Natural killer cell (primary cell): ENCODE data around the gene ZFR. TPM values are rescaled to one million over a fixed set of nuclear protein-coding genes. Genes with fewer than 3 reads are reported as not detected.
"Not testable (repeated sequence)": the region's sequence is repeated elsewhere in the genome, so short reads cannot be mapped to it uniquely, and the experiment has no call there.

Experiments used
- ATAC-seq, 3 donors: fragments of 150-1000 bp in 2 of 3; fragments of 200-7000 bp in 1 of 3; cut with Tn5 transposase; 1 replicate in 1 of 3; 2 replicates in 2 of 3; pipeline ENCODE4 v1.10.0; 2021; ENCODE audit warnings: mild to moderate bottlenecking in 2 of 3, moderate library complexity in 2 of 3
- DNase-seq, 2 donors: peaks; one replicate each; pipeline versions ENCODE4 v3.0.0 to v3.0.0-alpha.2; 2013 to 2021; ENCODE audit warnings: mixed read lengths in 1 of 2
- H3K27ac ChIP-seq: one replicate; pipeline ENCODE4 v1.5.1; 2013; ENCODE audit warnings: mild to moderate bottlenecking, low read length
- H3K27me3 ChIP-seq: one replicate; pipeline ENCODE4 v1.6.1; 2013; ENCODE audit warnings: low read length; ENCODE audit not compliant: control insufficient read depth, insufficient read depth
- H3K36me3 ChIP-seq: one replicate; pipeline ENCODE4 v1.6.1; 2013; ENCODE audit warnings: low read length; ENCODE audit not compliant: control insufficient read depth, insufficient read depth
- H3K4me1 ChIP-seq: one replicate; pipeline ENCODE4 v1.6.1; 2013; ENCODE audit warnings: low read length; ENCODE audit not compliant: control insufficient read depth, insufficient read depth
- H3K4me3 ChIP-seq: one replicate; pipeline ENCODE4 v1.5.1; 2013; ENCODE audit warnings: low read length
- H3K9me3 ChIP-seq: one replicate; pipeline ENCODE4 v1.6.1; 2013; ENCODE audit warnings: low read length; ENCODE audit not compliant: control insufficient read depth, insufficient read depth
- H3K27ac Mint-ChIP-seq, 2 donors: one replicate each; pipeline ENCODE4 v1.8.0; 2022; ENCODE audit warnings: mild to moderate bottlenecking in 2 of 2, mixed read lengths in 2 of 2, moderate library complexity in 1 of 2
- H3K27me3 Mint-ChIP-seq, 2 donors: one replicate each; pipeline ENCODE4 v1.8.0; 2022; ENCODE audit warnings: low read depth in 2 of 2, mixed read lengths in 2 of 2
- H3K36me3 Mint-ChIP-seq: one replicate; pipeline ENCODE4 v1.8.0; 2022; ENCODE audit warnings: mixed read lengths
- H3K4me1 Mint-ChIP-seq, 2 donors: one replicate each; pipeline ENCODE4 v1.8.0; 2022; ENCODE audit warnings: mixed read lengths in 2 of 2
- H3K4me3 Mint-ChIP-seq: one replicate; pipeline ENCODE4 v1.8.0; 2022; ENCODE audit warnings: mild to moderate bottlenecking, moderate library complexity, mixed read lengths
- H3K9me3 Mint-ChIP-seq, 2 donors: one replicate each; pipeline ENCODE4 v1.8.0; 2022; ENCODE audit warnings: mixed read lengths in 2 of 2
- WGBS: methylation state at CpG from one replicate; pipeline ENCODE4 v1.1.7; 2013; ENCODE audit warnings: missing lambda C conversion rate; ENCODE audit not compliant: insufficient coverage; 5-methylcytosine and 5-hydroxymethylcytosine counted together
- intact Hi-C: fragments of 100-400 bp; cut with micrococcal nuclease; formaldehyde crosslinking; loops from one replicate; pipeline ENCODE4 v1.14.2; 2022
- total RNA-seq, 4 donors: library from RNA; stranded (reverse); fragments of 120-200 nt in 1 of 4; gene quantifications; one replicate each; pipeline versions ENCODE4 v1.2.3 to v1.2.4, GENCODE V29; 2013 to 2022
- TF ChIP-seq, protein P1 (sequence below): fragments of 200-600 bp; IDR thresholded peaks from one replicate; pipeline ENCODE4 v1.8.0; 2022; ENCODE audit warnings: antibody characterized with exemption

ZFR gene
- total RNA-seq, 3 donors from 2014 or later (not counting 1 experiment from before 2014, with no cell fraction given) = 62.7 to 70.8 (median 62.7) TPM

DNA sequence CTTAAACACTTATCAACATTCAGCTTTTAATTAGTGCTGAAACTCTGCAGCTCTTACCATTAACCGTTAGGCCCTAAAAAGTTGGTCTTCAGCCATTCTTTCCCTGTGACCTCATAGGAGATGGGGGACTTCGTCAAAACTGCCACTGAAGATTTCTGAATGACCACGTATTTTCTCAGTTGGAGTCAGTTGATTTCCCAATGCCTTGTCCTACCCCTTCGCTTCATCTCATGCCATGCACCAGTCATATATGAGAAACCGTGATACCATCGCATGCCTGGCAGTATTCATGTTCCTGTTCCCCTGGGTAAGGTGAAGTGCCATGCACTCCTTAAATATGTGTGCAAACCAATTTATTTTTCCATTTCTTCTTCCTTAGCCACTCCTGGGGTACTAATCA, 10.8 kb upstream of the ZFR start:
- TF ChIP-seq, protein P1, sequence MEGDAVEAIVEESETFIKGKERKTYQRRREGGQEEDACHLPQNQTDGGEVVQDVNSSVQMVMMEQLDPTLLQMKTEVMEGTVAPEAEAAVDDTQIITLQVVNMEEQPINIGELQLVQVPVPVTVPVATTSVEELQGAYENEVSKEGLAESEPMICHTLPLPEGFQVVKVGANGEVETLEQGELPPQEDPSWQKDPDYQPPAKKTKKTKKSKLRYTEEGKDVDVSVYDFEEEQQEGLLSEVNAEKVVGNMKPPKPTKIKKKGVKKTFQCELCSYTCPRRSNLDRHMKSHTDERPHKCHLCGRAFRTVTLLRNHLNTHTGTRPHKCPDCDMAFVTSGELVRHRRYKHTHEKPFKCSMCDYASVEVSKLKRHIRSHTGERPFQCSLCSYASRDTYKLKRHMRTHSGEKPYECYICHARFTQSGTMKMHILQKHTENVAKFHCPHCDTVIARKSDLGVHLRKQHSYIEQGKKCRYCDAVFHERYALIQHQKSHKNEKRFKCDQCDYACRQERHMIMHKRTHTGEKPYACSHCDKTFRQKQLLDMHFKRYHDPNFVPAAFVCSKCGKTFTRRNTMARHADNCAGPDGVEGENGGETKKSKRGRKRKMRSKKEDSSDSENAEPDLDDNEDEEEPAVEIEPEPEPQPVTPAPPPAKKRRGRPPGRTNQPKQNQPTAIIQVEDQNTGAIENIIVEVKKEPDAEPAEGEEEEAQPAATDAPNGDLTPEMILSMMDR = no peak
- Mint-ChIP-seq H3K4me3 (no peak overlapping the region), H3K4me1 (no peaks in the 10 kb centered on the region), H3K27me3 (peaks cover 0 to 17% of the 10 kb centered on the region in 2 donors), H3K27ac (no peak overlapping the region), H3K9me3 (no peaks in the 10 kb centered on the region), H3K36me3 (no peaks in the 10 kb centered on the region)
- Histone ChIP-seq H3K27ac (no peak overlapping the region), H3K36me3 (no peaks in the 10 kb centered on the region), H3K27me3 (no peaks in the 10 kb centered on the region), H3K4me1 (no peaks in the 10 kb centered on the region), H3K9me3 (no peaks in the 10 kb centered on the region), H3K4me3 (no peak overlapping the region)
- 93% methylated on average over 6 of the region's 6 CpGs for WGBS
- DNase-seq (no peak), ATAC-seq (no peak)
- intact Hi-C loops = no loop called here

DNA sequence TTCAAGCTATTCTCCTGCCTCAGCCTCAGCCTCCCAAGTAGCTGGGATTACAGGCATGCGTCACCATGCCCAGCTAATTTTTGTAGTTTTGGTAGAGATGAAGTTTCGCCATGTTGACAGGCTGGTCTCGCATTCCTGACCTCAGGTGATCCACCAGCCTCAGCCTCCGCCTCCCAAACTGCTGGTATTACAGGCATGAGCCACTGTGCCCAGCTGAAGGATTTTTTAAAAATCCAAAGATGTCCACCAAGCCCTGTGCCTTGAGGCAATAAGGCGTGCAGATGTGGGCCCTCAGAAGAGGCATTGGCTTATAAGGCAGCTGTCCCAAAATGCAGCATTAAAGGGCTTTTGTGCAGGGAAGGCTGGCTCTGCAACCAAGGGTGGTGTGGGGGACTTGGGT, 10.3 kb upstream of the ZFR start:
- no peak overlapping the region for H3K27ac Mint-ChIP-seq
- H3K9me3 Mint-ChIP-seq = no peaks in the 10 kb centered on the region
- H3K27me3 Mint-ChIP-seq = peaks cover 0 to 19% of the 10 kb centered on the region in 2 donors
- H3K4me3 ChIP-seq = no peak overlapping the region
- ATAC-seq = no peak
- H3K36me3 Mint-ChIP-seq = no peaks in the 10 kb centered on the region
- DNase-seq = no peak
- no peaks in the 10 kb centered on the region for H3K9me3 ChIP-seq
- WGBS = 96% methylated on average over 5 of the region's 5 CpGs
- no peaks in the 10 kb centered on the region for H3K4me1 ChIP-seq
- H3K27ac ChIP-seq = no peak overlapping the region
- TF ChIP-seq, protein P1 = no peak
- no peak overlapping the region for H3K4me3 Mint-ChIP-seq
- no peaks in the 10 kb centered on the region for H3K27me3 ChIP-seq
- H3K4me1 Mint-ChIP-seq = no peaks in the 10 kb centered on the region
- intact Hi-C loops = no loop called here
- H3K36me3 ChIP-seq = no peaks in the 10 kb centered on the region

DNA sequence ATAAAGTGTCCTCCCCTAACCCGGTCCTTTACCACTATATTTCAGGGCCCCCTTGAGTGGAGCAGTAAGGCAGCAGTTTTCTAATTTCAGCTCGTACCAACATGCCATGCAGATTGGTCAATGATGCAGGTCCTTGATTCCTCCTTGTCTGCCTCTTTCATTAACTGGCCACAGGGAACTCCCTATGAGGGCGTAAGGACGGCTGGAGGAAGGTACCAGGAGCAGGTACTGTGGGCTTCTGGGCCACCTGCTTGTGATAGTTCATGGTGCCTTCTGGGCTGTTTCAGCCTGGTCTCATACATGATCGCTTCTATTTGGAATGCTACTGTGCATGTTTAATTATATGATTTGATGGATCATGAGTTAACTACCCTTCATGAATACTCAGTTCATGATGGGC, 9.4 kb upstream of the ZFR start:
- Histone ChIP-seq H3K27ac (no peak overlapping the region), H3K36me3 (no peaks in the 10 kb centered on the region), H3K9me3 (no peaks in the 10 kb centered on the region), H3K27me3 (no peaks in the 10 kb centered on the region), H3K4me1 (no peaks in the 10 kb centered on the region), H3K4me3 (no peak overlapping the region)
- Mint-ChIP-seq H3K36me3 (no peaks in the 10 kb centered on the region), H3K27me3 (peaks cover 0 to 19% of the 10 kb centered on the region in 2 donors), H3K4me1 (no peaks in the 10 kb centered on the region), H3K27ac (no peak overlapping the region), H3K4me3 (no peak overlapping the region), H3K9me3 (no peaks in the 10 kb centered on the region)
- ATAC-seq = no peak
- intact Hi-C loops = no loop called here
- TF ChIP-seq, protein P1 = no peak
- 92% methylated on average over 5 of the region's 5 CpGs for WGBS
- DNase-seq = no peak

DNA sequence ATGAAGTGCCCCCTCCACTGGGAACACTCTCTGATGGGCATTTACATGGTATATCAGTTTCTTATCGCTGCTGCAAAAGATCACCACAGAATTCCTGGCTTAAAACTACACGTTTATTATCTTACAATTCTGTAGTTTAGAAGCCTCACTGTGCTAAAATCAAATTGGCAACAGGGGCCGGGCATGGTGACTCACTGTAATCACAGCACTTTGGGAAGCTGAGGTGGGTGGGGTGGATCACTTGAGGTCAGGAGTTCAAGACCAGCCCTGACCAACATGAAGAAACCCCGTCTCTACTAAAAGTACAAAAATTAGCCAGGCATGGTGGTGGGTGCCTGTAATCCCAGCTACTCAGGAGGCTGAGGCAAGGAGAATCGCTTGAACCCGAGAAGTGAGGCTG, 7.8 kb upstream of the ZFR start:
- DNase-seq, H3K4me3 Mint-ChIP-seq, H3K4me3 ChIP-seq, intact Hi-C loops, H3K27me3 ChIP-seq, H3K36me3 Mint-ChIP-seq, H3K4me1 Mint-ChIP-seq, H3K27ac Mint-ChIP-seq, H3K9me3 Mint-ChIP-seq, H3K9me3 ChIP-seq, H3K27ac ChIP-seq, ATAC-seq, H3K4me1 ChIP-seq, H3K36me3 ChIP-seq: not testable (repeated sequence)
- WGBS = 93% methylated on average over 6 of the region's 6 CpGs
- H3K27me3 Mint-ChIP-seq = peaks cover 0 to 16% of the 10 kb centered on the region in 2 donors
